HG02623 (cell line): ENCODE data around the gene DYTN.

ENCODE experiments used
- ATAC-seq: cut with Tn5 transposase; IDR thresholded peaks from one replicate; pipeline ENCODE4 v1.9.1; 2021; ENCODE audit warnings: moderate library complexity; ENCODE audit not compliant: unreplicated experiment

The DYTN gene

GRCh38 chr2:206700156-206700555 is 18.0 kb downstream of the DYTN start:
- ATAC-seq, result no peak

GRCh38 chr2:206698811-206699210 is 19.4 kb downstream of the DYTN start:
- ATAC-seq, result no peak

- no peak for ATAC-seq
Measured at GRCh38 chr2:206696910-206697309, 21.3 kb downstream of the DYTN start.

- ATAC-seq, result no peak
Measured at GRCh38 chr2:206693399-206694137, 24.6 kb downstream of the DYTN start.

- ATAC-seq, result no peak
Measured at GRCh38 chr2:206692971-206693370, 25.2 kb downstream of the DYTN start.

GRCh38 chr2:206688990-206689389 is 29.2 kb downstream of the DYTN start:
- no peak for ATAC-seq

GRCh38 chr2:206688453-206688852 is 29.7 kb downstream of the DYTN start:
- no peak for ATAC-seq

GRCh38 chr2:206683546-206683945 is 34.6 kb downstream of the DYTN start:
- no peak for ATAC-seq

GRCh38 chr2:206670531-206671319 is 47.5 kb downstream of the DYTN start:
- no peak for ATAC-seq

- no peak for ATAC-seq
Measured at GRCh38 chr2:206665251-206665650, 52.9 kb downstream of the DYTN start.

- no peak for ATAC-seq
Measured at GRCh38 chr2:206657087-206657486, 61.1 kb downstream of the DYTN start.

GRCh38 chr2:206647985-206648384 is 70.2 kb downstream of the DYTN start:
- no peak for ATAC-seq

GRCh38 chr2:206642075-206643025 is 75.8 kb downstream of the DYTN start, which contains the start of gene FAM237A:
Gene FAM237A (plus strand): TSS chr2:206642487. CDS start chr2:206644237, 1,750 bp downstream.
- no peak for ATAC-seq

- ATAC-seq, result no peak
Measured at GRCh38 chr2:206641226-206641625, 77.0 kb downstream of the DYTN start.

GRCh38 chr2:206639636-206640035 is 78.6 kb downstream of the DYTN start:
- no peak for ATAC-seq

- no peak for ATAC-seq
Measured at GRCh38 chr2:206635015-206635414, 83.2 kb downstream of the DYTN start.

- no peak for ATAC-seq
Measured at GRCh38 chr2:206631340-206631739, 86.9 kb downstream of the DYTN start.

GRCh38 chr2:206627632-206628031 is 90.6 kb downstream of the DYTN start:
- ATAC-seq, result no peak

GRCh38 chr2:206626108-206626507 is 92.1 kb downstream of the DYTN start:
- ATAC-seq, result no peak

- no peak for ATAC-seq
Measured at GRCh38 chr2:206619011-206619410, 99.2 kb downstream of the DYTN start.

- no peak for ATAC-seq
Measured at GRCh38 chr2:206616151-206616550, 102.0 kb downstream of the DYTN start.
